ENCODE data around the gene CXCL12.

The CXCL12 gene

DNA sequence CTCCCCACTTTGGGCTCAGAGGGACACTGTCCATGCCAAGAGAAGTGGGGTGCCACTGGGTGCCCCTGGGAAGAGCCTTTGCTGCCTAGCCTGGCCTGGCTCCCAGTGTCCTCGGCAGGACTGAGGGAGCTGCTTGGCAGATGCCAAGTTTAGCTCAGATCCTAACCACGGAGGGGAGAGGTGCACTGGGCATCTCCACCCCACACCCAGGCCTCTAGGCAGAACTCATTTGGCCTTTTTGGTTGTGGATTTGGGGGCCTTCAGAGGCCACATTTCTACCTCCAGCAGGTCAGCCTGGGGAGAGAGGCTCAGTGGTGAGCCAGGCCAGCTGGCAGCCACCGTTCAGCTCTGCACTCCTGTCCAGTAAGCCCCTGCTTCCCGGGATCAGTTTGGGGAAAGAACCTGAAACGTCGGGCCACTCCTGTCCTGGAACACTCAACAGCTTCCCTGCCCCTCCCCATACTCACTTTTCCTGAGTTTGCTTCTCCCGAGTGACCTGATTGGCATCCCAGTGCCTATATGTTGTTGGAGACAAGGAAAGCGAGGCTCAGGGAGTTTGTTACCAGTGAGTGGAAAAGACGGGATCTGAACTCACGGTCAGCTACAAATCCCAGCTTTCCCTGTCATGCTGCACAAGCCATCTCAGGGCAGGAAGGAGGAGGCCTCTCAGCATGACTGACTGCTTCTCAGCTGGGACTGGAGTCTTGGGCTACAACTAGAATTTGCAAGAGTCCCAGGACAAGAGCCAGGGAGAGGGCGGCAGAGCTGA is 11.2 kb upstream of the CXCL12 start:
- ATAC-seq: no peak
- TF ChIP-seq ZNF70 (CRISPR knock-in tag; IDR thresholded peaks at IDR 0.05) (no peak), CSDC2 (CRISPR knock-in tag; IDR thresholded peaks at IDR 0.05) (no peak), PPARA (CRISPR knock-in tag; IDR thresholded peaks at IDR 0.05; ENCODE audit: borderline replicate concordance) (no peak), ZNF565 (CRISPR knock-in tag; conservative IDR thresholded peaks at IDR 0.05; ENCODE audit: low read depth) (no peak), BACH2 (CRISPR knock-in tag; IDR thresholded peaks at IDR 0.05; ENCODE audit: borderline replicate concordance) (no peak), POU6F1 (CRISPR knock-in tag; IDR thresholded peaks at IDR 0.05; ENCODE audit: borderline replicate concordance, low read depth) (no peak), CREB5 (CRISPR knock-in tag; IDR thresholded peaks at IDR 0.05; ENCODE audit: low read depth) (no peak)

- ATAC-seq: no peak
- TF ChIP-seq POU6F1 (CRISPR knock-in tag; IDR thresholded peaks at IDR 0.05; ENCODE audit: borderline replicate concordance, low read depth) (no peak), CSDC2 (CRISPR knock-in tag; IDR thresholded peaks at IDR 0.05) (no peak), GLIS3 (CRISPR knock-in tag; IDR thresholded peaks at IDR 0.05) (no peak), PATZ1 (CRISPR knock-in tag; IDR thresholded peaks at IDR 0.05; ENCODE audit: borderline replicate concordance) (no peak), BACH2 (CRISPR knock-in tag; IDR thresholded peaks at IDR 0.05; ENCODE audit: borderline replicate concordance) (no peak), ZNF565 (CRISPR knock-in tag; conservative IDR thresholded peaks at IDR 0.05; ENCODE audit: low read depth) (no peak), ZFP30 (CRISPR knock-in tag; IDR thresholded peaks at IDR 0.05) (no peak), TCF4 (CRISPR knock-in tag; IDR thresholded peaks at IDR 0.05; ENCODE audit: borderline replicate concordance) (no peak), TOX (CRISPR knock-in tag; IDR thresholded peaks at IDR 0.05; ENCODE audit: borderline replicate concordance) (no peak), SNAI2 (CRISPR knock-in tag; IDR thresholded peaks at IDR 0.05) (no peak), ZFP3 (CRISPR knock-in tag; IDR thresholded peaks at IDR 0.05) (no peak), OSR1 (CRISPR knock-in tag; IDR thresholded peaks at IDR 0.05) (no peak)
Observed at GRCh38 chr10:44395396-44395795, 10.5 kb upstream of the CXCL12 start.

DNA sequence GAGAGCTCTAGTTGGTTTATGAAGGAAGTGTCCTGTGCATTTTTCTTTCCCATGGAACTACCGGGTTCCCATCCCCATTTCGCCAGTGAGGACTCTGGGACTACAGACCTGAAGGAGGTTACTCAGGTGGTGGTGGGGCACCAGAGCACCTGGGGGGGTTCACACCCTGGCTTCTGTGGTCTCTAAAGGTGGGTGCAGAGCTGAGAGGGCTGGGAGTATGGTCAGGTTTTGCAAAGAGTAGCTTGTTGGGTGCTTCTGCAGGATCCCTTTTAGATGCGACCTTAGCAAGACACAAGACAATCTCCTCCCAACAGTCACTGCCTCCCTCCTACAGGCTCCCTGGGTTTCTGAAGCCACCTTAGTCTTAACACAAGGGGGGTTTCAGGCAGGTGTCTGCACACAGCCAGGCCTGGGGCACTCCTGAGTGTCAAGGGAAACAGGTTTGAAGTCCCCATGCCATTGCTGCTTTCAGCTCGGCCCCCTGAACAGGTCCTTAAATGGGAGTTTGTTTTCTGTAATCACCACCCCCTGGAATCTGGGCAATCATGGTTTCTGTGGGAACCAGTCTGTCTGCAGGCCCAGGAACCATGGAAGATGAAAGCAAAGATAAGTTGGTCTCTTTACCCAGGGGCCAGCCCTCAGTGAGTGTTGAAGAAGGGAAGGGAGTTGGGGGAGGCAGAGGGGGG is 9.9 kb upstream of the CXCL12 start:
- ATAC-seq: no peak
- no peak for TF ChIP-seq CSRNP3 (CRISPR knock-in tag; IDR thresholded peaks at IDR 0.05)
- TF ChIP-seq POU6F1 (CRISPR knock-in tag; IDR thresholded peaks at IDR 0.05; ENCODE audit: borderline replicate concordance, low read depth): no peak
- TF ChIP-seq ESRRG (CRISPR knock-in tag; IDR thresholded peaks at IDR 0.05): no peak
- no peak for TF ChIP-seq GLIS3 (CRISPR knock-in tag; IDR thresholded peaks at IDR 0.05)
- TF ChIP-seq SNAI2 (CRISPR knock-in tag; IDR thresholded peaks at IDR 0.05): no peak
- TF ChIP-seq PPARA (CRISPR knock-in tag; IDR thresholded peaks at IDR 0.05; ENCODE audit: borderline replicate concordance): no peak
- no peak for TF ChIP-seq TSHZ2 (CRISPR knock-in tag; IDR thresholded peaks at IDR 0.05)
- no peak for TF ChIP-seq ZNF565 (CRISPR knock-in tag; conservative IDR thresholded peaks at IDR 0.05; ENCODE audit: low read depth)
